GM23248 (cell line): ENCODE measurements around the gene FBXO46.

Source experiments
- EZH2 ChIP-seq: fragments of 200-600 bp; sonication (generic); IDR thresholded peaks from 2 replicates; pipeline ENCODE4 v1.6.1; 2018; ENCODE audit warnings: antibody characterized with exemption, mild to moderate bottlenecking; ENCODE audit not compliant: insufficient read depth, poor library complexity, severe bottlenecking
- EZH2phosphoT487 ChIP-seq: fragments of 200-600 bp; sonication (generic); IDR thresholded peaks from 2 replicates; pipeline ENCODE4 v1.6.1; 2018; ENCODE audit warnings: antibody characterized with exemption, moderate library complexity, mild to moderate bottlenecking, low read depth; ENCODE audit not compliant: insufficient read depth

DNA sequence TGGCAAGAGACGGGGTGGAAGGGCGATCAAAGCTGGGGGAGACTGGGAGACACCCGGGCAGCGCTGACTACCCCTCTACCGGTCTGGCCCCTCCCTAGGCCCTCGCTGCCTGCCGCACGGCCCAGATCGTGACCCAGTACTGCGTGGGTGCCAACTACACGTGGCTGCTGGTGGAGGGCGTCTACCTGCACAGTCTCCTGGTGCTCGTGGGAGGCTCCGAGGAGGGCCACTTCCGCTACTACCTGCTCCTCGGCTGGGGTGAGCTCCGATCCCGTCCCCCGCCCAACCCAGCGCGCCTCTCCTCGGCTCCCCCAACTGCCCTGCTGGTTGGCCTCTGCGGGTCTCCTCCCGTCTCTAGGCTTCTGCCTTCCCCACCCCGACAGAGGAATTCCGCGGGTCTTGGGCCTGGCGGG lies 53.8 kb downstream of the FBXO46 start:
- TF ChIP-seq EZH2 (no peak), EZH2phosphoT487 (no peak)
